K562 treated with DMSO at 1 percent for 48 hours (cell line): ENCODE results near the gene KIAA1328. TPM values are rescaled to one million over a fixed set of nuclear protein-coding genes. Genes with fewer than 3 reads are reported as not detected.

ENCODE experiments used
- total RNA-seq: library from RNA; unstranded; fragments of 300-600 nt; gene quantifications from 2 replicates; pipeline ENCODE4 v1.2.3, GENCODE V29; 2022; ENCODE audit warnings: low replicate concordance; ENCODE audit errors: extremely low read depth

The KIAA1328 gene
- not detected in 2 replicates for total RNA-seq

DNA sequence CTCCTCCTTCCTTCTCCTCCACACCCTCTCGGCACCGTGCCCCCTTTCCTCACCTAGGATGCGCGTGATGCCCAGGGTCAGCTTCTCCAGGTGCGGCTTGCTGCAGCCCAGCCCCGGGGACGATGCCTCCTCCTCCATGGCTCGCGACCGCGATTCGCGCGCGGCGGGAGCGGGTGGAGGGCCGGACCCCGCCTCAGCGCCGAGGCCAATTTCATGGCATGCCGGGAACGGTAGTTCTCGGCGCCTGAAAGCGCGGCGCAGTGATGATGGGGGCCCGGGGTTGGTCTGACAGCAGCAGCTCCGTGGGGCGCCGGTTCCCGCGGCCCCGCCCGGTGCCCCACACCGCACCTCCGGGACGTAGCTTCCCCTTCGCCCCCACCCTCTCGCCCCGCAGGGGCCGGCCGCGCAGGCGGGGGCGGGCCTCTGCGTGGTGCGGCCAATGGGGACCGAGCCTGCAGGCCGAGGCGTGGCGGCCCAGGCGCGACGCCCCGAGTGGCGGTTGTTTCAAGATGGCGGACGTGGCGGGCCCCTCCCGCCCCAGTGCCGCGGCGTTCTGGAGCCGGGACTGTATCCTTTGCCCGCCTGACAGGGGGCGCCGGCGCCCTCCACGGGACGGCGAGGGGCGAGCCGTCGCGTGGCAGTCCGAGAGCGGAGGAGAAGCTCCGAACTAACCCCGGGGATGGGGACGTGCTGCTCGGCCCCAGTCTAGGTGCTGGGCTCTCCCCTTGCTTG lies at the start of gene KIAA1328, which contains the start of gene TPGS2:
TSS of gene KIAA1328 (plus strand) at position 498 of the 732 bp plus-strand sequence. CDS start at position 510, 12 bp downstream.
TSS of gene TPGS2 (minus strand) at position 373 of the 732 bp plus-strand sequence. CDS start at position 138, 235 bp downstream.

Other genes starting within 250 kb of the KIAA1328 start
- gene TPGS2, start 125 bp upstream of the KIAA1328 start, total RNA-seq = not detected in 2 replicates